Fibroblast of lung (primary cell): Measurements from ENCODE around the gene DNAAF2. TPM values are rescaled to one million over a fixed set of nuclear protein-coding genes. Genes with fewer than 3 reads are reported as not detected.

Source experiments
- DNase-seq, 2 donors: peaks; one replicate each; pipeline versions ENCODE4 v3.0.0 to v3.0.0-alpha.2; 2010; ENCODE audit warnings: low read depth in 2 of 2
- H2AFZ ChIP-seq: 2 replicates; pipeline ENCODE4 v1.5.1; 2012; ENCODE audit warnings: low read length, control low read depth, inconsistent platforms
- H3K27ac ChIP-seq: 2 replicates; pipeline ENCODE4 v1.5.1; 2011; ENCODE audit warnings: low read length, control low read depth; ENCODE audit not compliant: insufficient read depth
- H3K27me3 ChIP-seq: 2 replicates; pipeline ENCODE4 v1.5.1; 2011; ENCODE audit warnings: mild to moderate bottlenecking, low read length; ENCODE audit not compliant: control insufficient read depth, insufficient read depth
- H3K36me3 ChIP-seq: 2 replicates; pipeline ENCODE4 v1.5.1; 2011; ENCODE audit warnings: low read length; ENCODE audit not compliant: control insufficient read depth, insufficient read depth
- H3K4me1 ChIP-seq: 2 replicates; pipeline ENCODE4 v1.5.1; 2011; ENCODE audit warnings: low read length; ENCODE audit not compliant: control insufficient read depth, insufficient read depth; ENCODE audit errors: extremely low read depth
- H3K4me2 ChIP-seq: 2 replicates; pipeline ENCODE4 v1.5.1; 2011; ENCODE audit warnings: low read length, control low read depth; ENCODE audit not compliant: insufficient read depth; ENCODE audit errors: extremely low read depth
- H3K4me3 ChIP-seq, 4 experiments: fragments of 200-600 bp in 1 of 4; sonication (generic) in 1 of 4; replicated peaks in 1 of 4; 2 replicates each; pipeline ENCODE4 v1.5.1; 2011 to 2016; ENCODE audit warnings: low read length in 4 of 4, low read depth in 3 of 4, mild to moderate bottlenecking in 3 of 4, control low read depth in 2 of 4, inconsistent platforms in 1 of 4, mixed read lengths in 1 of 4; ENCODE audit not compliant: insufficient read depth in 1 of 4; ENCODE audit errors: control extremely low read depth in 1 of 4
- H3K79me2 ChIP-seq: 2 replicates; pipeline ENCODE4 v1.5.1; 2012; ENCODE audit warnings: mild to moderate bottlenecking, low read length, inconsistent platforms; ENCODE audit not compliant: control insufficient read depth, insufficient read depth
- H3K9ac ChIP-seq: 2 replicates; pipeline ENCODE4 v1.5.1; 2011; ENCODE audit warnings: mild to moderate bottlenecking, low read length, control low read depth; ENCODE audit not compliant: insufficient read depth
- H3K9me3 ChIP-seq: 2 replicates; pipeline ENCODE4 v1.5.1; 2012; ENCODE audit warnings: low read depth, low read length; ENCODE audit not compliant: control insufficient read depth, insufficient read depth
- H4K20me1 ChIP-seq: 2 replicates; pipeline ENCODE4 v1.5.1; 2011; ENCODE audit warnings: low read length; ENCODE audit not compliant: control insufficient read depth, insufficient read depth; ENCODE audit errors: extremely low read depth
- CTCF ChIP-seq, 2 donors: IDR thresholded peaks in 1 of 2; conservative IDR thresholded peaks in 1 of 2; 1 replicate in 1 of 2; 2 replicates in 1 of 2; pipeline ENCODE4 v1.5.1; 2011 to 2012; ENCODE audit warnings: low read length in 2 of 2, control low read depth in 1 of 2, inconsistent platforms in 1 of 2, low read depth in 1 of 2, mild to moderate bottlenecking in 1 of 2
- EZH2 ChIP-seq: IDR thresholded peaks from 2 replicates; pipeline ENCODE4 v1.5.1; 2012; ENCODE audit warnings: low read length, control low read depth, mild to moderate bottlenecking; ENCODE audit errors: missing control alignments
- polyA plus RNA-seq, 2 donors: library from polyadenylated mRNA; depleted of rRNA in 1 of 2; stranded (reverse) in 1 of 2; unstranded in 1 of 2; fragments of >200 nt; gene quantifications; 2 replicates each; pipeline ENCODE4 v1.2.1, GENCODE V29; 2011 to 2012; ENCODE audit warnings: missing spikeins in 1 of 2
- total RNA-seq: library from RNA; depleted of rRNA; stranded (reverse); fragments of >200 nt; gene quantifications from 2 replicates; pipeline ENCODE4 v1.2.1, GENCODE V29; 2014

The DNAAF2 gene
- total and polyA plus RNA-seq, 2 donors (not counting 1 experiment from before 2014, with no cell fraction given), result 6.5 to 9.1 TPM

GRCh38 chr14:49581209-49582112 lies 53.6 kb downstream of the DNAAF2 start:
- H3K4me1 ChIP-seq, result no peaks in the 10 kb centered on the region

GRCh38 chr14:49579841-49580240 lies 55.2 kb downstream of the DNAAF2 start:
- peaks cover 12% of the 10 kb centered on the region for H3K36me3 ChIP-seq
- H2AFZ ChIP-seq, result no peak overlapping the region
- H3K4me2 ChIP-seq, result no peak overlapping the region
- H3K9ac ChIP-seq, result no peak overlapping the region
- H3K27ac ChIP-seq, result no peak overlapping the region
- H3K27me3 ChIP-seq, result no peaks in the 10 kb centered on the region
- H3K79me2 ChIP-seq, result peaks cover 40% of the 10 kb centered on the region
- no peak for DNase-seq
- H3K4me3 ChIP-seq, result no peak overlapping the region
- H3K4me1 ChIP-seq, result no peaks in the 10 kb centered on the region
- H3K9me3 ChIP-seq, result no peaks in the 10 kb centered on the region
- no peaks in the 10 kb centered on the region for H4K20me1 ChIP-seq
- no peak for TF ChIP-seq CTCF (conservative IDR thresholded peaks at IDR 0.05 in 1 of 2, IDR thresholded peaks at IDR 0.05 in 1 of 2; ENCODE audit: low read depth in 1 of 2, low read length in 2 of 2)
- TF ChIP-seq EZH2, result no peak

More at GRCh38 chr14:49581209-49582112, 53.6 kb downstream of the DNAAF2 start:
- DNase-seq, result no peak
- H3K4me2 ChIP-seq, result no peak overlapping the region
- H3K36me3 ChIP-seq, result peaks cover 12% of the 10 kb centered on the region
- peaks cover 54% of the 10 kb centered on the region for H3K79me2 ChIP-seq
- no peaks in the 10 kb centered on the region for H3K27me3 ChIP-seq
- H3K9me3 ChIP-seq, result no peaks in the 10 kb centered on the region
- H3K4me3 ChIP-seq, result no peak overlapping the region
- no peak overlapping the region for H3K9ac ChIP-seq
- TF ChIP-seq EZH2 (no peak), CTCF (conservative IDR thresholded peaks at IDR 0.05 in 1 of 2, IDR thresholded peaks at IDR 0.05 in 1 of 2; ENCODE audit: low read depth in 1 of 2, low read length in 2 of 2) (no peak)
- no peak overlapping the region for H2AFZ ChIP-seq
- H4K20me1 ChIP-seq, result no peaks in the 10 kb centered on the region
- no peak overlapping the region for H3K27ac ChIP-seq

- Histone ChIP-seq H3K4me1 (no peaks in the 10 kb centered on the region), H3K9me3 (no peaks in the 10 kb centered on the region), H4K20me1 (no peaks in the 10 kb centered on the region), H3K36me3 (peaks cover 6% of the 10 kb centered on the region), H3K4me2 (no peak overlapping the region), H3K27ac (no peak overlapping the region), H2AFZ (no peak overlapping the region), H3K9ac (no peak overlapping the region), H3K79me2 (peaks cover 24% of the 10 kb centered on the region), H3K27me3 (no peaks in the 10 kb centered on the region), H3K4me3 (no peak overlapping the region)
- TF ChIP-seq EZH2, result no peak
- TF ChIP-seq CTCF (conservative IDR thresholded peaks at IDR 0.05 in 1 of 2, IDR thresholded peaks at IDR 0.05 in 1 of 2; ENCODE audit: low read depth in 1 of 2, low read length in 2 of 2), result no peak
- DNase-seq, result no peak
These were observed 56.9 kb downstream of the DNAAF2 start for GRCh38 chr14:49578141-49578540.

Other genes starting within 250 kb of the DNAAF2 start
- 1,182 and 1,369 TPM in 2 replicates for gene RPS29, start 48.9 kb downstream of the DNAAF2 start, total RNA-seq
- gene RPS29, start 48.9 kb downstream of the DNAAF2 start, polyA plus RNA-seq, result 6,852 and 7,256 TPM in 2 replicates
- 9.5 and 10.7 TPM in 2 replicates for gene LRR1, start 36.3 kb downstream of the DNAAF2 start, total RNA-seq
- gene LRR1, start 36.3 kb downstream of the DNAAF2 start, polyA plus RNA-seq, result 10.9 and 26.0 TPM in 2 replicates
- gene RPL36AL, start 14.6 kb downstream of the DNAAF2 start, total RNA-seq, result 281 and 528 TPM in 2 replicates
- 383 and 523 TPM in 2 replicates for gene RPL36AL, start 14.6 kb downstream of the DNAAF2 start, polyA plus RNA-seq
- gene MGAT2, start 14.4 kb downstream of the DNAAF2 start, total RNA-seq, result 50.3 and 60.4 TPM in 2 replicates
- 55.7 and 64.5 TPM in 2 replicates for gene MGAT2, start 14.4 kb downstream of the DNAAF2 start, polyA plus RNA-seq
- 3.1 and 4.5 TPM in 2 replicates for gene POLE2, start 53.0 kb upstream of the DNAAF2 start, total RNA-seq
- gene POLE2, start 53.0 kb upstream of the DNAAF2 start, polyA plus RNA-seq, result 8.7 and 18.6 TPM in 2 replicates
- gene KLHDC1, start 57.9 kb upstream of the DNAAF2 start, total RNA-seq, result 5.4 and 5.8 TPM in 2 replicates
- gene KLHDC1, start 57.9 kb upstream of the DNAAF2 start, polyA plus RNA-seq, result 0.51 and 0.85 TPM in 2 replicates
- gene KLHDC2, start 132.9 kb upstream of the DNAAF2 start, total RNA-seq, result 125 and 135 TPM in 2 replicates
- gene KLHDC2, start 132.9 kb upstream of the DNAAF2 start, polyA plus RNA-seq, result 40.5 and 59.1 TPM in 2 replicates
- 61.4 and 68.9 TPM in 2 replicates for gene NEMF, start 217.5 kb upstream of the DNAAF2 start, total RNA-seq
- gene NEMF, start 217.5 kb upstream of the DNAAF2 start, polyA plus RNA-seq, result 39.5 TPM in 2 replicates